ENCODE results near the gene MCAT. TPM values are rescaled to one million over a fixed set of nuclear protein-coding genes. Genes with fewer than 3 reads are reported as not detected.

The MCAT gene
- total RNA-seq, 1 donor from 2014 or later = 12.7 TPM

- peaks cover 2% of the 10 kb centered on the region for H3K27me3 Mint-ChIP-seq (ENCODE audit: unreplicated experiment)
- peaks cover 10% of the 10 kb centered on the region for H3K36me3 Mint-ChIP-seq (ENCODE audit: unreplicated experiment)
- DNase-seq = no peak
- peaks cover 10% of the 10 kb centered on the region for H3K9me3 Mint-ChIP-seq (ENCODE audit: unreplicated experiment)
- no peak overlapping the region for H3K27ac Mint-ChIP-seq (ENCODE audit: unreplicated experiment)
- TF ChIP-seq, protein P1, sequence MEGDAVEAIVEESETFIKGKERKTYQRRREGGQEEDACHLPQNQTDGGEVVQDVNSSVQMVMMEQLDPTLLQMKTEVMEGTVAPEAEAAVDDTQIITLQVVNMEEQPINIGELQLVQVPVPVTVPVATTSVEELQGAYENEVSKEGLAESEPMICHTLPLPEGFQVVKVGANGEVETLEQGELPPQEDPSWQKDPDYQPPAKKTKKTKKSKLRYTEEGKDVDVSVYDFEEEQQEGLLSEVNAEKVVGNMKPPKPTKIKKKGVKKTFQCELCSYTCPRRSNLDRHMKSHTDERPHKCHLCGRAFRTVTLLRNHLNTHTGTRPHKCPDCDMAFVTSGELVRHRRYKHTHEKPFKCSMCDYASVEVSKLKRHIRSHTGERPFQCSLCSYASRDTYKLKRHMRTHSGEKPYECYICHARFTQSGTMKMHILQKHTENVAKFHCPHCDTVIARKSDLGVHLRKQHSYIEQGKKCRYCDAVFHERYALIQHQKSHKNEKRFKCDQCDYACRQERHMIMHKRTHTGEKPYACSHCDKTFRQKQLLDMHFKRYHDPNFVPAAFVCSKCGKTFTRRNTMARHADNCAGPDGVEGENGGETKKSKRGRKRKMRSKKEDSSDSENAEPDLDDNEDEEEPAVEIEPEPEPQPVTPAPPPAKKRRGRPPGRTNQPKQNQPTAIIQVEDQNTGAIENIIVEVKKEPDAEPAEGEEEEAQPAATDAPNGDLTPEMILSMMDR (IDR thresholded peaks at IDR 0.05; ENCODE audit: partially characterized antibody, unreplicated experiment) = no peak
- no peak overlapping the region for H3K4me3 Mint-ChIP-seq (ENCODE audit: unreplicated experiment)
- H3K4me1 Mint-ChIP-seq (ENCODE audit: low read depth, unreplicated experiment) = no peaks in the 10 kb centered on the region
Measured at GRCh38 chr22:43094085-43094484, 49.1 kb downstream of the MCAT start.

DNA sequence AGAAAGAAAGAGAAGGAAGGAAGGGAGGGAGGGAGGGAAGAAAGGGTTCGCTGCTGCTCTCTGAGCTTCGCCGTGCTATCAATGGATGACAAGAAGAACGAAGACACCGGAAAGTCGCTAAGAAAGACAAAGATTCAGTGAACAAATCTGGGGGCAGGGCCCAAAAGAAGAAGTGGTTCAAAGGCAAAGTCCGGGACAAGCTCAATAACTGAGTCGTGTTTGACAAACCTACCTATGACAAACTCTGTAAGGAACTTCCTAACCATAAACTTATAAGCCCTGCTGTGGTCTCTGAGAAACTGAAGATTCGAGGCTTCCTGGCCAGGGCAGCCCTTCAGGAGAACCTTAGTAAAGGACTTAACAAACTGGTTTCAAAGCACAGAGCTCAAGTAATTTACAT is 51.1 kb downstream of the MCAT start:
- H3K9me3 Mint-ChIP-seq (ENCODE audit: unreplicated experiment) = peaks cover 14% of the 10 kb centered on the region
- no peak overlapping the region for H3K4me3 Mint-ChIP-seq (ENCODE audit: unreplicated experiment)
- DNase-seq = no peak
- H3K27me3 Mint-ChIP-seq (ENCODE audit: unreplicated experiment) = peaks cover 4% of the 10 kb centered on the region
- TF ChIP-seq, protein P1 (IDR thresholded peaks at IDR 0.05; ENCODE audit: partially characterized antibody, unreplicated experiment) = no peak
- peaks cover 14% of the 10 kb centered on the region for H3K36me3 Mint-ChIP-seq (ENCODE audit: unreplicated experiment)
- peaks cover 4% of the 10 kb centered on the region for H3K4me1 Mint-ChIP-seq (ENCODE audit: low read depth, unreplicated experiment)
- H3K27ac Mint-ChIP-seq (ENCODE audit: unreplicated experiment) = no peak overlapping the region

DNA sequence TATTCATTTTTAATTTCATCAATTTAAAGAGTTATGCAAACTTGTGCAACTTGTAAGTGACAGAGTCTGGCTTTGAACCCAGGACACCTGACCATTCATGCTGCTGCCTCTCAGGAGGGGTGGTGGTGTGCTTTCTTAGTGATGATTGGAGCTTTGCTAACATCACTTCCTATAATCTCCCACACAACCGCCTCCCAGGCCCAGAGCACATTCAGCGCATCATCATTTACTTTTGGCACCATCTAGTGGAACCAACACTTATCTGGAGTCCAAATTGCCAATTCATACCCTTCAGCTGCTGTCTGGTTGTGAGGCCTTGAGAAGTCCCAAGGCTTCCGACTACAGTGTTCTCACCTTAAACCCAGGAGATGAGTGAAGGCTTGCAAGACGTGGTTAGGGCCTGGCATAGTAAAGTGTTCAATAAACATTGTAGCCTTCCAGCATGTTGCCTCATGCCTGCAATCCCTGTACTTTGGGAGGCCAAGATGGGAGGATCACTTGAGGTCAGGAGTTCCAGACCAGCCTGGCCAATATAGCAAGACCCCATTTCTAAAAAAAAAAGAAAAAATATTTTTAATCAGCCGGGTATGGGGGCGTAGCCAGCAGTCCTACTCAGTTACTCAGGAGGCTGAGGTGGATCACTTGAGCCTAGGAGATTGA is 52.9 kb downstream of the MCAT start:
- TF ChIP-seq, protein P1 (IDR thresholded peaks at IDR 0.05; ENCODE audit: partially characterized antibody, unreplicated experiment) = no peak
- peaks cover 9% of the 10 kb centered on the region for H3K36me3 Mint-ChIP-seq (ENCODE audit: unreplicated experiment)
- no peak overlapping the region for H3K27ac Mint-ChIP-seq (ENCODE audit: unreplicated experiment)
- peak; percentile 50 for DNase-seq
- H3K9me3 Mint-ChIP-seq (ENCODE audit: unreplicated experiment) = peaks cover 11% of the 10 kb centered on the region
- H3K27me3 Mint-ChIP-seq (ENCODE audit: unreplicated experiment) = peaks cover 3% of the 10 kb centered on the region
- peaks cover 6% of the 10 kb centered on the region for H3K4me1 Mint-ChIP-seq (ENCODE audit: low read depth, unreplicated experiment)
- H3K4me3 Mint-ChIP-seq (ENCODE audit: unreplicated experiment) = peak overlapping the region; percentile 38

DNA sequence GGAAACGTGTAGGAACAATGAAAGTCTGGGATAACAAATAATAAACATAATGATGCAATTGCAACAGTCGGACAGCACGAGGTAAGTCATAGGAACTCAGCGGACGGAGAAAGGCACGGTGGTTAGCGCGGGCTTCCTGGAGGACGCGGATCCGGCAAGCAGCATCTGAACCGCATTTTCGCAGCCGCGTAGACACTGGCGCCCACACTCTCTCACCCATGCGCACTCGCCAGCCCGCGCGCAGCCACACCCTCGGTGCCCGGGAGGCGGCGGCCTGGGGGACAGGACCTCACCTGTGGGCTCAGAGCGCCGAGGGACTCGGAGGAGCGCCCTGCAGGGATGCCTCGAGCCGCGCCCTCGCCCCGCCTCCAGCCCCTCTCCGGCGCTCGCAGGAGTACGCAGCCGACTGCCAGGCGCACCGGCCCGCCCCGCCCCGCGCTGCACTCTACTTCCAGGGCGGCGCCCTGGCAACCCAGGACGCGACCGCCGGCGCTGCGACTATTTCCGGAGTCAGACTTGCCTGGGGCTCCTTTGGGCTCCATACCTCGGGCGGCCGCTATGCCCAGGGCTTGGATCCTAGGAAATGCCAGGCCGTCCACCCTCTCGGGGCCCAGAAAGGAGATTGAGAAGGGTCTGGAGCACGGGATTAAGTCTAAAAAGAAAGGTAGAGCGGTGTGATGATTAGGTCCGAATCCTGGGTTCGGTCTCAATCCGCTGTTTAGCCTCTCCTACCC is 54.0 kb downstream of the MCAT start, which contains the start of gene TTLL1:
Gene TTLL1, minus strand, starts transcription at position 408 of the 734 bp plus-strand sequence. CDS start 13,805 bp downstream, outside the sequence.
- H3K27me3 Mint-ChIP-seq (ENCODE audit: unreplicated experiment) = peaks cover 3% of the 10 kb centered on the region
- peaks cover 6% of the 10 kb centered on the region for H3K4me1 Mint-ChIP-seq (ENCODE audit: low read depth, unreplicated experiment)
- H3K9me3 Mint-ChIP-seq (ENCODE audit: unreplicated experiment) = peaks cover 12% of the 10 kb centered on the region
- peak within 1 kb of the TSS; percentile 89 for H3K27ac Mint-ChIP-seq (ENCODE audit: unreplicated experiment)
- DNase-seq = peak; percentile 94
- TF ChIP-seq, protein P1 (IDR thresholded peaks at IDR 0.05; ENCODE audit: partially characterized antibody, unreplicated experiment) = peak; percentile 20
- H3K4me3 Mint-ChIP-seq (ENCODE audit: unreplicated experiment) = peak within 1 kb of the TSS; percentile 98
- peaks cover 11% of the 10 kb centered on the region for H3K36me3 Mint-ChIP-seq (ENCODE audit: unreplicated experiment)

- Mint-ChIP-seq H3K27me3 (ENCODE audit: unreplicated experiment) (peaks cover 3% of the 10 kb centered on the region), H3K4me1 (ENCODE audit: low read depth, unreplicated experiment) (peaks cover 6% of the 10 kb centered on the region), H3K27ac (ENCODE audit: unreplicated experiment) (peak overlapping the region; percentile 89), H3K9me3 (ENCODE audit: unreplicated experiment) (peaks cover 12% of the 10 kb centered on the region), H3K36me3 (ENCODE audit: unreplicated experiment) (peaks cover 11% of the 10 kb centered on the region), H3K4me3 (ENCODE audit: unreplicated experiment) (peak overlapping the region; percentile 98)
- DNase-seq = no peak
- TF ChIP-seq, protein P1 (IDR thresholded peaks at IDR 0.05; ENCODE audit: partially characterized antibody, unreplicated experiment) = no peak
Measured at GRCh38 chr22:43088627-43088983, 54.6 kb downstream of the MCAT start.
